Peyer's patch (tissue), 4 donors: ENCODE measurements around the gene SLC7A6.

Experiments used
- CTCF ChIP-seq, 6 experiments: fragments of 450-650 bp in 4 of 6; fragments of 200-600 bp in 2 of 6; sonication (generic) in 1 of 6; IDR thresholded peaks; one replicate each; pipeline ENCODE4 v1.5.1; 2017 to 2019; ENCODE audit warnings: antibody characterized with exemption in 6 of 6, mild to moderate bottlenecking in 3 of 6, moderate library complexity in 1 of 6
- POLR2A ChIP-seq, 2 donors: fragments of 450-650 bp; IDR thresholded peaks; one replicate each; pipeline ENCODE4 v1.5.1; 2017; ENCODE audit warnings: antibody characterized with exemption in 2 of 2, mild to moderate bottlenecking in 2 of 2, moderate library complexity in 2 of 2

- TF ChIP-seq POLR2A (IDR thresholded peaks at IDR 0.05) (no peak), CTCF (IDR thresholded peaks at IDR 0.05) (no peak)
These were observed 48.1 kb upstream of the SLC7A6 start for GRCh38 chr16:68216240-68216639.
